GM23338 (cell line): Measurements from ENCODE around the gene SLC7A5. TPM values are rescaled to one million over a fixed set of nuclear protein-coding genes. Genes with fewer than 3 reads are reported as not detected.

ENCODE experiments used
- microRNA-seq: library from miRNA; unstranded; fragments of <30 nt; microRNA quantifications from one replicate; pipeline ENCODE4, GENCODE V29; 2017
- polyA plus RNA-seq: library from polyadenylated mRNA; unstranded; fragments of >200 nt; fragmentation: Nextera tagmentation; extraction: Ambion mirVana; gene quantifications from 2 replicates; pipeline ENCODE4 v1.2.1, GENCODE V29; 2016
- small RNA-seq: library from RNA; depleted of rRNA; stranded (forward); fragments of <200 nt; gene quantifications from one replicate; pipeline ENCODE3, GENCODE V24; 2014; ENCODE audit warnings: low replicate concordance
- total RNA-seq: library from RNA; depleted of rRNA; stranded (reverse); fragments of >200 nt; shearing (Covaris generic); gene quantifications from 2 replicates; pipeline ENCODE4 v1.2.3, GENCODE V29; 2014; rRNA removed

The SLC7A5 gene
- total and polyA plus RNA-seq, 2 experiments from 2014 or later = 107 to 386 TPM

Small RNA genes lying within 50 kb of the gene (microRNA-seq; reads per million reads assigned to microRNA genes)
- not detected for gene MIR6775

Small RNA genes lying within 50 kb of the gene (small RNA-seq; reads per million reads assigned to genes)
- gene MIR6775 = not detected

Other genes with a start within 250 kb of the SLC7A5 start
- 36.5 and 41.1 TPM in 2 replicates for gene KLHDC4, start 103.5 kb downstream of the SLC7A5 start, total RNA-seq
- 23.0 and 25.2 TPM in 2 replicates for gene KLHDC4, start 103.5 kb downstream of the SLC7A5 start, polyA plus RNA-seq
- not detected in 2 replicates for gene CA5A, start 67.0 kb upstream of the SLC7A5 start, total RNA-seq
- not detected in 2 replicates for gene CA5A, start 67.0 kb upstream of the SLC7A5 start, polyA plus RNA-seq
- 30.0 and 48.0 TPM in 2 replicates for gene BANP, start 81.9 kb upstream of the SLC7A5 start, total RNA-seq
- gene BANP, start 81.9 kb upstream of the SLC7A5 start, polyA plus RNA-seq = 22.3 and 22.6 TPM in 2 replicates